HepG2 (cell line): ENCODE data around the gene CCR9. TPM values are rescaled to one million over a fixed set of nuclear protein-coding genes. Genes with fewer than 3 reads are reported as not detected.
A peak's percentile ranks its signal among the peaks of the same experiment; 100 is the strongest.

Experiments used
- ATAD3A ChIP-seq: sonication (generic); formaldehyde crosslinking; IDR thresholded peaks from 2 replicates; pipeline ENCODE4 v1.4.0; 2020; ENCODE audit warnings: missing genetic modification reagents
- CENPX ChIP-seq: sonication (generic); formaldehyde crosslinking; IDR thresholded peaks from 2 replicates; pipeline ENCODE4 v1.9.0; 2021; ENCODE audit warnings: mild to moderate bottlenecking, missing genetic modification reagents, moderate library complexity
- HDAC1 ChIP-seq: sonication (generic); formaldehyde crosslinking; IDR thresholded peaks from 2 replicates; pipeline ENCODE4 v1.5.1; 2020; ENCODE audit warnings: mild to moderate bottlenecking, missing genetic modification reagents
- HNRNPK ChIP-seq: fragments of 200-400 bp; formaldehyde crosslinking; IDR thresholded peaks from 2 replicates; pipeline ENCODE4 v1.6.1; 2018; ENCODE audit warnings: low read length, low read depth, moderate library complexity, mild to moderate bottlenecking; ENCODE audit not compliant: poor library complexity, severe bottlenecking
- KMT2A ChIP-seq: sonication (generic); formaldehyde crosslinking; IDR thresholded peaks from 2 replicates; pipeline ENCODE4 v1.4.0; 2020; ENCODE audit warnings: missing genetic modification reagents
- MEF2D ChIP-seq: sonication (generic); formaldehyde crosslinking; IDR thresholded peaks from 2 replicates; pipeline ENCODE4 v1.5.1; 2020; ENCODE audit warnings: mild to moderate bottlenecking, missing genetic modification reagents
- NPAS2 ChIP-seq: sonication (generic); formaldehyde crosslinking; IDR thresholded peaks from 2 replicates; pipeline ENCODE4 v1.8.0; 2022; ENCODE audit warnings: mild to moderate bottlenecking, missing genetic modification reagents, borderline replicate concordance
- RCOR2 ChIP-seq: IDR thresholded peaks from 2 replicates; pipeline ENCODE4 v1.6.1; 2016; ENCODE audit warnings: missing biosample characterization, missing genetic modification reagents
- TAF15 ChIP-seq: fragments of 200-400 bp; formaldehyde crosslinking; IDR thresholded peaks from one replicate; pipeline ENCODE4 v1.6.1; 2018; ENCODE audit warnings: mild to moderate bottlenecking, low read depth, low read length; ENCODE audit not compliant: poor library complexity, severe bottlenecking
- TBX3 ChIP-seq: fragments of 450-650 bp; IDR thresholded peaks from 2 replicates; pipeline ENCODE4 v1.6.1; 2017; ENCODE audit warnings: antibody characterized with exemption, mild to moderate bottlenecking, inconsistent platforms, borderline replicate concordance
- TFDP1 ChIP-seq: IDR thresholded peaks from 2 replicates; pipeline ENCODE4 v1.6.1; 2016; ENCODE audit warnings: missing compliant biosample characterization, missing genetic modification reagents, borderline replicate concordance
- ZBTB40 ChIP-seq, 2 experiments: fragments of 450-650 bp in 1 of 2; sonication (generic) in 1 of 2; formaldehyde crosslinking in 1 of 2; IDR thresholded peaks; 2 replicates each; pipeline versions ENCODE4 v1.6.1 to v1.8.0; 2016 to 2022; ENCODE audit warnings: antibody characterized with exemption in 1 of 2, mild to moderate bottlenecking in 1 of 2, missing genetic modification reagents in 1 of 2
- ZFP62 ChIP-seq: sonication (generic); formaldehyde crosslinking; IDR thresholded peaks from 2 replicates; pipeline ENCODE4 v1.4.0; 2020; ENCODE audit warnings: missing genetic modification reagents
- ZMYM4 ChIP-seq: sonication (generic); formaldehyde crosslinking; IDR thresholded peaks from 2 replicates; pipeline ENCODE4 v1.8.1; 2023; ENCODE audit warnings: mild to moderate bottlenecking, missing genetic modification reagents
- ZNF251 ChIP-seq: sonication (generic); formaldehyde crosslinking; IDR thresholded peaks from 2 replicates; pipeline ENCODE4 v1.9.0; 2021; ENCODE audit warnings: mild to moderate bottlenecking, missing genetic modification reagents
- ZNF431 ChIP-seq: sonication (generic); formaldehyde crosslinking; IDR thresholded peaks from 2 replicates; pipeline ENCODE4 v1.9.0; 2022; ENCODE audit warnings: missing genetic modification reagents, low read depth, mild to moderate bottlenecking, borderline replicate concordance
- ZNF768 ChIP-seq: sonication (generic); formaldehyde crosslinking; IDR thresholded peaks from 2 replicates; pipeline ENCODE4 v1.4.0; 2020; ENCODE audit warnings: missing genetic modification reagents
- polyA plus RNA-seq, 8 experiments: library from polyadenylated mRNA; depleted of rRNA in 3 of 8; stranded (reverse) in 7 of 8; unstranded in 1 of 8; fragments of >200 nt; fragmentation: Illumina TruSeq in 4 of 8; extraction: Trizol in 4 of 8; gene quantifications; 2 replicates each; pipeline versions ENCODE4 v1.2.1 to v1.2.3, GENCODE V29; 2011 to 2016; ENCODE audit warnings: low read depth in 4 of 8, missing spikeins in 1 of 8, mixed read lengths in 1 of 8; ENCODE audit not compliant: insufficient read depth in 1 of 8
- total RNA-seq, 5 experiments: library from RNA; depleted of rRNA; stranded (reverse); fragments of >200 nt; fragmentation: Illumina TruSeq; extraction: Trizol; gene quantifications; 2 replicates each; pipeline ENCODE4 v1.2.3, GENCODE V29; 2016; ENCODE audit warnings: low read depth in 1 of 5

The CCR9 gene
- total and polyA plus RNA-seq, 2 of the 13 experiments (the other 11 are each of a cell fraction or from before 2014, with no cell fraction given): not detected

- TF ChIP-seq TFDP1 (CRISPR knock-in tag): peak; percentile 81; the same call in 1 of the 2 replicates
- TF ChIP-seq CENPX (CRISPR knock-in tag): no peak
- TF ChIP-seq ZMYM4 (CRISPR knock-in tag): peak; percentile 100
- no peak for TF ChIP-seq HNRNPK
- TF ChIP-seq ZFP62 (CRISPR knock-in tag): no peak
- TF ChIP-seq ZBTB40 (IDR thresholded peaks at IDR 0.05): peak; percentile 75
- TF ChIP-seq ZBTB40 (CRISPR knock-in tag; IDR thresholded peaks at IDR 0.05): peak; percentile 64; the same call in 1 of the 2 replicates
- no peak for TF ChIP-seq ATAD3A
- TF ChIP-seq NPAS2 (CRISPR knock-in tag): no peak
- TF ChIP-seq TBX3: peak; percentile 61; the same call in 1 of the 2 replicates
- peak; percentile 23; the same call in 1 of the 2 replicates for TF ChIP-seq ZNF768
- no peak for TF ChIP-seq RCOR2 (CRISPR knock-in tag)
- no peak for TF ChIP-seq MEF2D
- TF ChIP-seq ZNF251: no peak
- no peak; the same call in 1 of the 2 replicates for TF ChIP-seq KMT2A (CRISPR knock-in tag)
- no peak for TF ChIP-seq ZNF431 (CRISPR knock-in tag)
- TF ChIP-seq TAF15: no peak
- peak; percentile 97 for TF ChIP-seq HDAC1 (CRISPR knock-in tag)
Observed at GRCh38 chr3:45841757-45842491, 44.4 kb upstream of the CCR9 start, which contains the start of gene LZTFL1 (continued).
